ENCODE data around the gene GAPDHS. TPM values are rescaled to one million over a fixed set of nuclear protein-coding genes. Genes with fewer than 3 reads are reported as not detected.

The GAPDHS gene
- total and polyA plus RNA-seq, 2 of the 13 experiments (the other 11 are each of a cell fraction or from before 2014, with no cell fraction given): not detected

DNA sequence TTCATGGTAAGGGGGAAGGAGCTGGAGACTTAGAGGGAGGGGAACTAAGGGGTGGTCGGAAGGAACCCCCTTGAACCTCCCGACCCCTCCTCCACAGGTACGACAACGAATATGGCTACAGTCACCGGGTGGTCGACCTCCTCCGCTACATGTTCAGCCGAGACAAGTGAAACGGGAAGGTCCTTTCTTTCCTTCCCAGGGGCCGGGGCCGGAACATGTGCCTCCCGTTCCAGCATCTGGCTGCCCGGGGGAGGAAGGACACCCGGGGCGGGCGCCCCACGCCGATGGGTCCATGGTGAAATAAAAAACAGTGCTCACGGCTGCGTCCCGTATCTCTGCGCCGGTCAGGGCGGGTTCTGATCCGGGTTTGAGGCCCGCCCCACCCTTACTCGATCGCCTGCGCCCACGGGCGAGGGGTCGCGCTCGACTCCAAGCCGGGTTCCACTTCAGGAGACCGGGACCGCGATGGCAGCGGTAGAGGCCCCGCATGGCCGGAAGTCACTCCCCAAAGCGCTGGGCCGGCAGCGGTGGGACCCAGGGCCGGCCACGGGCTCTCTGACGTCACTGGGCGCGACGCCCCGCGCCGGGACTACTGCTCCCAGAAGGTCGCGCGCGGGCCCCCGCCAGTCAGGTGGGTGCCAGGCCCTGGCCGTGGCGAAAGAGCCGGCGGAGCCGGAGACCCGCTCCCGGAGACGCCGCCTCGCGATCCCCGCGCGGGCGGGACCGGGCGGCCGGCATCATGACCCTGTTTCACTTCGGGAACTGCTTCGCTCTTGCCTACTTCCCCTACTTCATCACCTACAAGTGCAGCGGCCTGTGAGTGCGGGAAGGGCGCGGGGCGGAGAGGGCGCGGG lies 12.0 kb downstream of the GAPDHS start, which contains the start of gene TMEM147 (continued):
- TF ChIP-seq PCBP1 (IDR thresholded peaks at IDR 0.05; ENCODE audit: borderline replicate concordance, low read depth, low read length) (0 out of 2 replicates have a peak, but pooled peaks have one; percentile 33), ATF6 (CRISPR knock-in tag; conservative IDR thresholded peaks at IDR 0.05) (no peak), ZNF441 (CRISPR knock-in tag; IDR thresholded peaks at IDR 0.05; ENCODE audit: borderline replicate concordance) (no peak), HOXA3 (CRISPR knock-in tag; IDR thresholded peaks at IDR 0.05) (peak; percentile 94), ZNF496 (CRISPR knock-in tag; IDR thresholded peaks at IDR 0.05; ENCODE audit: insufficient replicate concordance) (no peak), ZNF543 (CRISPR knock-in tag; IDR thresholded peaks at IDR 0.05) (no peak), FOXC1 (CRISPR knock-in tag; IDR thresholded peaks at IDR 0.05; ENCODE audit: borderline replicate concordance) (no peak; the same call in 1 of the 2 replicates), ZNF143 (CRISPR knock-in tag; IDR thresholded peaks at IDR 0.05) (peak; percentile 94), DDIT3 (CRISPR knock-in tag; IDR thresholded peaks at IDR 0.05) (no peak), U2AF2 (IDR thresholded peaks at IDR 0.05; ENCODE audit: low read depth, low read length) (no peak), ZSCAN25 (CRISPR knock-in tag; IDR thresholded peaks at IDR 0.05) (0 out of 2 replicates have a peak, but pooled peaks have one; percentile 18)
- TF ChIP-seq, protein P1, sequence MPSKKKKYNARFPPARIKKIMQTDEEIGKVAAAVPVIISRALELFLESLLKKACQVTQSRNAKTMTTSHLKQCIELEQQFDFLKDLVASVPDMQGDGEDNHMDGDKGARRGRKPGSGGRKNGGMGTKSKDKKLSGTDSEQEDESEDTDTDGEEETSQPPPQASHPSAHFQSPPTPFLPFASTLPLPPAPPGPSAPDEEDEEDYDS (CRISPR knock-in tag; IDR thresholded peaks at IDR 0.05): peak; percentile 42; the same call in 1 of the 2 replicates
- TF ChIP-seq, protein P2, sequence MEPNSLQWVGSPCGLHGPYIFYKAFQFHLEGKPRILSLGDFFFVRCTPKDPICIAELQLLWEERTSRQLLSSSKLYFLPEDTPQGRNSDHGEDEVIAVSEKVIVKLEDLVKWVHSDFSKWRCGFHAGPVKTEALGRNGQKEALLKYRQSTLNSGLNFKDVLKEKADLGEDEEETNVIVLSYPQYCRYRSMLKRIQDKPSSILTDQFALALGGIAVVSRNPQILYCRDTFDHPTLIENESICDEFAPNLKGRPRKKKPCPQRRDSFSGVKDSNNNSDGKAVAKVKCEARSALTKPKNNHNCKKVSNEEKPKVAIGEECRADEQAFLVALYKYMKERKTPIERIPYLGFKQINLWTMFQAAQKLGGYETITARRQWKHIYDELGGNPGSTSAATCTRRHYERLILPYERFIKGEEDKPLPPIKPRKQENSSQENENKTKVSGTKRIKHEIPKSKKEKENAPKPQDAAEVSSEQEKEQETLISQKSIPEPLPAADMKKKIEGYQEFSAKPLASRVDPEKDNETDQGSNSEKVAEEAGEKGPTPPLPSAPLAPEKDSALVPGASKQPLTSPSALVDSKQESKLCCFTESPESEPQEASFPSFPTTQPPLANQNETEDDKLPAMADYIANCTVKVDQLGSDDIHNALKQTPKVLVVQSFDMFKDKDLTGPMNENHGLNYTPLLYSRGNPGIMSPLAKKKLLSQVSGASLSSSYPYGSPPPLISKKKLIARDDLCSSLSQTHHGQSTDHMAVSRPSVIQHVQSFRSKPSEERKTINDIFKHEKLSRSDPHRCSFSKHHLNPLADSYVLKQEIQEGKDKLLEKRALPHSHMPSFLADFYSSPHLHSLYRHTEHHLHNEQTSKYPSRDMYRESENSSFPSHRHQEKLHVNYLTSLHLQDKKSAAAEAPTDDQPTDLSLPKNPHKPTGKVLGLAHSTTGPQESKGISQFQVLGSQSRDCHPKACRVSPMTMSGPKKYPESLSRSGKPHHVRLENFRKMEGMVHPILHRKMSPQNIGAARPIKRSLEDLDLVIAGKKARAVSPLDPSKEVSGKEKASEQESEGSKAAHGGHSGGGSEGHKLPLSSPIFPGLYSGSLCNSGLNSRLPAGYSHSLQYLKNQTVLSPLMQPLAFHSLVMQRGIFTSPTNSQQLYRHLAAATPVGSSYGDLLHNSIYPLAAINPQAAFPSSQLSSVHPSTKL (CRISPR knock-in tag; IDR thresholded peaks at IDR 0.05): no peak
- TF ChIP-seq, protein P3, sequence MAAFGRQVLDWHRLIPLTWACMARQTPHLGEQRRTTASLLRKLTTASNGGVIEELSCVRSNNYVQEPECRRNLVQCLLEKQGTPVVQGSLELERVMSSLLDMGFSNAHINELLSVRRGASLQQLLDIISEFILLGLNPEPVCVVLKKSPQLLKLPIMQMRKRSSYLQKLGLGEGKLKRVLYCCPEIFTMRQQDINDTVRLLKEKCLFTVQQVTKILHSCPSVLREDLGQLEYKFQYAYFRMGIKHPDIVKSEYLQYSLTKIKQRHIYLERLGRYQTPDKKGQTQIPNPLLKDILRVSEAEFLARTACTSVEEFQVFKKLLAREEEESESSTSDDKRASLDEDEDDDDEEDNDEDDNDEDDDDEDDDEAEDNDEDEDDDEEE (CRISPR knock-in tag; IDR thresholded peaks at IDR 0.05): peak; percentile 67; the same call in 1 of the 2 replicates
- TF ChIP-seq, protein P4, sequence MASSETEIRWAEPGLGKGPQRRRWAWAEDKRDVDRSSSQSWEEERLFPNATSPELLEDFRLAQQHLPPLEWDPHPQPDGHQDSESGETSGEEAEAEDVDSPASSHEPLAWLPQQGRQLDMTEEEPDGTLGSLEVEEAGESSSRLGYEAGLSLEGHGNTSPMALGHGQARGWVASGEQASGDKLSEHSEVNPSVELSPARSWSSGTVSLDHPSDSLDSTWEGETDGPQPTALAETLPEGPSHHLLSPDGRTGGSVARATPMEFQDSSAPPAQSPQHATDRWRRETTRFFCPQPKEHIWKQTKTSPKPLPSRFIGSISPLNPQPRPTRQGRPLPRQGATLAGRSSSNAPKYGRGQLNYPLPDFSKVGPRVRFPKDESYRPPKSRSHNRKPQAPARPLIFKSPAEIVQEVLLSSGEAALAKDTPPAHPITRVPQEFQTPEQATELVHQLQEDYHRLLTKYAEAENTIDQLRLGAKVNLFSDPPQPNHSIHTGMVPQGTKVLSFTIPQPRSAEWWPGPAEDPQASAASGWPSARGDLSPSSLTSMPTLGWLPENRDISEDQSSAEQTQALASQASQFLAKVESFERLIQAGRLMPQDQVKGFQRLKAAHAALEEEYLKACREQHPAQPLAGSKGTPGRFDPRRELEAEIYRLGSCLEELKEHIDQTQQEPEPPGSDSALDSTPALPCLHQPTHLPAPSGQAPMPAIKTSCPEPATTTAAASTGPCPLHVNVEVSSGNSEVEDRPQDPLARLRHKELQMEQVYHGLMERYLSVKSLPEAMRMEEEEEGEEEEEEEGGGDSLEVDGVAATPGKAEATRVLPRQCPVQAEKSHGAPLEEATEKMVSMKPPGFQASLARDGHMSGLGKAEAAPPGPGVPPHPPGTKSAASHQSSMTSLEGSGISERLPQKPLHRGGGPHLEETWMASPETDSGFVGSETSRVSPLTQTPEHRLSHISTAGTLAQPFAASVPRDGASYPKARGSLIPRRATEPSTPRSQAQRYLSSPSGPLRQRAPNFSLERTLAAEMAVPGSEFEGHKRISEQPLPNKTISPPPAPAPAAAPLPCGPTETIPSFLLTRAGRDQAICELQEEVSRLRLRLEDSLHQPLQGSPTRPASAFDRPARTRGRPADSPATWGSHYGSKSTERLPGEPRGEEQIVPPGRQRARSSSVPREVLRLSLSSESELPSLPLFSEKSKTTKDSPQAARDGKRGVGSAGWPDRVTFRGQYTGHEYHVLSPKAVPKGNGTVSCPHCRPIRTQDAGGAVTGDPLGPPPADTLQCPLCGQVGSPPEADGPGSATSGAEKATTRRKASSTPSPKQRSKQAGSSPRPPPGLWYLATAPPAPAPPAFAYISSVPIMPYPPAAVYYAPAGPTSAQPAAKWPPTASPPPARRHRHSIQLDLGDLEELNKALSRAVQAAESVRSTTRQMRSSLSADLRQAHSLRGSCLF (CRISPR knock-in tag; IDR thresholded peaks at IDR 0.05; ENCODE audit: borderline replicate concordance): 0 out of 2 replicates have a peak, but pooled peaks have one; percentile 32
